ENCODE data around the gene KLF7. TPM values are rescaled to one million over a fixed set of nuclear protein-coding genes. Genes with fewer than 3 reads are reported as not detected.

KLF7 gene
- total RNA-seq, 1 experiment from 2014 or later = 7.3 TPM

DNA sequence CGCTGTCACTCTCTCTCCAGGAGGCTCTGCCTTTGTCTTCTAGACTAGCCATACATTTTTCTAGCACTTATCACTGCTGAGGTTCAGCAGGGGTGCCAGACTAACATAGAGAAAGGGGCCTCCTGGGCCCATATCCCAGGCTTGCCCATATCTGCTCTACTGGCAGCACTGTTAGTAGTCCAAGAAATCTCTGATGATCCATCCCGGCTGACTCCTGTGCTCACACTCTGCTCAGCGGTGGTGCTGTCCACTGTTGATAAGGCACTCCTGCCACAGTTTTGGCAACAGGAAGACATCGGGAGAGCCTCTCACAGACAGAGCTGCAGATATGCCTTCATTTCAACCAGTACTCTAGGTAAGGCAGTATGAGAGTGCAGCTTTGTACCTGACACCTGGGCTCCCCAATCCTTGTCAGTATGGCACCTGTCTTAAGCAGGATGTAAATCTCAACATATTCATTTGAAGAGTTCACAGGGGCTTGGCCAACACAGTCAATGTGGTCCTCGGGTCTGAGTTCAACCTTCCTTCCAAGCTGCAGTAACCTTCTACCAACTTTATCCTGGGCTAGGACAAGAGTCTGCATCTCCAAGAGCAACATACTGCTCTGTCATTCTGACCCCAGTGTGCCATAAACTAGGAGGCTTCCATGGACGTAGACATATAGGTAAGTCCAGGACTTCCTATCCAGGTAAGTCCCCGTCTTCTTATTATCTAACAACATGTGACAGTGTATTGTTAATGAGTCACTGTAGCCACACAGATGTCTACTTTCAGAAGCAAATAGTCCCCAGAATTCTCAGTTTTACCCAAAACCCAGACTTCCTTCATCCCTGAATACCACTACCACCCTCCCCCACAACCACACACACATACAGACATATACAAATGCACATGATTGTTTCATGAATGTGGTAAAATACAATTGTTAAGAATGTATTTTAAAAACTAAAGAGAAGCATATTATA is 16.2 kb downstream of the KLF7 start:
- no peak for DNase-seq (ENCODE audit: low read depth)

DNA sequence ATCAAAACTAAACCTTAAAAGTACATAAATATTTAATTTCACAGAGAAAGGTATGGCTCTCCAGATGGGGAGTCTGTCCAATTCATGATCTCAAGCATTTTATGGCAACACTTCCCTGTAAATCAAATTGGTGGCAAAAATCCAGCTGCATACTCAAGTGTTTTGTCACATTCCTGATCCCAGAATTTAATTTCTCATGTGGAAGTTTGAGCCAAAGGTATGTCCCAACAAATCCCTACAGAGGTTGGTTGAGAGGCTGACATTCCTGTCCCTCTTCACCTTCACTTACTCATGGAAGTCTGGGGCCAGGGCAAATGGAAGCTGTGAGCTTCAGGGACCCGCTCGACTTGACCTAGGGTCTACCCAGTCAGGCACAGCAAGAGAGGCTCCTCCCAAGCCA is 17.7 kb downstream of the KLF7 start:
- DNase-seq (ENCODE audit: low read depth) = peak; percentile 35

GRCh38 chr2:207144173-207144785 is 21.5 kb downstream of the KLF7 start:
- DNase-seq (ENCODE audit: low read depth) = no peak

GRCh38 chr2:207143215-207144172 is 22.3 kb downstream of the KLF7 start:
- peak; percentile 87 for DNase-seq (ENCODE audit: low read depth)

DNA sequence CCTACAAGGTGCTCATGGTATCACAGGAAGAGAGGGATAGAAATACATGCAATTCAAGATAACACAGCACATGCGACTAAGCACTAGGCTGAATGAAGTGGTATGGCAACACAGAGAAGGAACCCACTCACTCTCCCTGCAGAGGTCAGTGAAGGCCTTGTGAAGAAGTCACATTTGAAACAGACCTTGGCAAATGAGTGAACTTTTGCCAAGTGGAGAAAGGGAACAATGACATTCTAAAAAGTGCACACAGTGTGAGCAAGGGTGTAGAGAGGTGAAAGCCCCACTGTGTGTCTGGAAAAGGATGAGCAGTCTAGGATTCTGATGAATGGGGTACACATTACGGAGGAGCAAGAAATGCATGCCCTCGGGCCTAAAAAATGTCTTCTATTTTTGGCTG is 23.3 kb downstream of the KLF7 start:
- DNase-seq (ENCODE audit: low read depth) = peak; percentile 72

- DNase-seq (ENCODE audit: low read depth) = no peak
These were observed 24.4 kb downstream of the KLF7 start for GRCh38 chr2:207141386-207141785.

- DNase-seq (ENCODE audit: low read depth) = no peak
These were observed 25.5 kb downstream of the KLF7 start for GRCh38 chr2:207140265-207140664.

DNA sequence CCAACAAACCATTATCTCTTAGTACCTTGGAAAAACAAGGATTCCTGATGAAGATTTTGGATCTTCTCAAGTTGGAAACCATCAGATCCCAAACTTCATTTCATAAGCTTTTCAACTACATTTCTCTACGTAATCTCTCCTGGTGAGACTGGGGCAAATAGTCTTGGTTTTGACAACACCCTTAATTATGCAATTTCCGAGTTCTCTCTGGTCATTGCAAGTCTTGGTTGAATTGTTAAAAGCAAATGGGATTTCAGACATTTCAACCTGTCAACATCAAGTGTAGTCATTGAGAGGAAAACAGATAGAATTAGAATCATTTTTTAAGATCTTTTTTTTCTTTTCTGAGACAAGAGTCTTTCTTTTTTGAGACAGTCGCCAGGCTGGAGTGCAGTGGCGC is 26.2 kb downstream of the KLF7 start:
- no peak for DNase-seq (ENCODE audit: low read depth)

DNA sequence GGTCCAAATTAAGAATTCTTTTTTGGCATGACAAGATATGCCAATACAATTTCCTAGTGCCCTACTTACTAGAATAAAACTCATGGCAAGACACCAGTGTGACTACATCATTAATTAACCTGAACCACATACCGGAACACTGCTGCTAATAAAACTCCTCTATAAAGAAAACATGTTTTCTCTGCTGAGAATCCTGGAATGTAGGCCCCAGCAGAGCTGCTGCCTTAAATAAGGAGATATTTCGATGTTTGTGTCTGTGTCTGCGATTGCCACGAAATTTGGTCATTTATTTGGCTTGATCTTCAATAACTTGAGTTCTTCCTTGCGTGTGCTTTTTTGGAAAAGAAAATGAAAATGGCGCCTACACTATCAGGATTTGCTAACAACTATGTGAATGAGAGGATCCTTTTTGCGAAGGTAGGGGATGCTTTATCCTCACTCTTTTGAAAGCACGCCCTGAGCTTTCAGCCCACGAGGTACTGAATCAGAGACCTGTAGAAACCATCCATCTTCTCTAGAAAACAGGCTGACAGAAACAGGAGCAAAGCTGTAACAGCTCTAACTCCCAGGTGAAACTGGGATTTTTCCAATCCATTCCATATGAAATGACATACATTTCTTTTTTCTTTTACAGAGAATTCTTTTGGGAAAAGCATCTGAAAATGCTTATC is 27.0 kb downstream of the KLF7 start:
- DNase-seq (ENCODE audit: low read depth) = no peak

GRCh38 chr2:207137596-207138337 is 28.0 kb downstream of the KLF7 start:
- DNase-seq (ENCODE audit: low read depth) = no peak

DNA sequence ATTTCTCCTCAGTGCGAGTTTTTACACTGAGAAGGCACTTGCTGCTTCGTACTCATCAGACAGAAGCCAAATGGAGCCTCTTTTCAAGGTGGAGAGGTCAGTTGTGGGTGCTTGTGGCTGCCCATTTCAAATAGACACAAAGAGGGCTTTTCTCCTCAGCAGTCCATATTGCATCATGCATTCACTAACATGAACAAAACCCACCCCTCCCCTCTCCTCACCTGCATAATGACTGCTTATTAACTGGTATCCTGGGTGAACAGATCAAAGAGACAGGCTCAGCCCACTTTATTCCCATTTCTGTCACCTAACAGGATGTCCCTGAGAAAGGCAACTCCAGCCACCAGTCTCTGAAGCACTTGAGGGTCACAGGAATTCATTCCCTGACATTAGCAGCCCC is 28.9 kb downstream of the KLF7 start:
- no peak for DNase-seq (ENCODE audit: low read depth)

- DNase-seq (ENCODE audit: low read depth) = no peak
These were observed 29.8 kb downstream of the KLF7 start for GRCh38 chr2:207135801-207136457.

DNA sequence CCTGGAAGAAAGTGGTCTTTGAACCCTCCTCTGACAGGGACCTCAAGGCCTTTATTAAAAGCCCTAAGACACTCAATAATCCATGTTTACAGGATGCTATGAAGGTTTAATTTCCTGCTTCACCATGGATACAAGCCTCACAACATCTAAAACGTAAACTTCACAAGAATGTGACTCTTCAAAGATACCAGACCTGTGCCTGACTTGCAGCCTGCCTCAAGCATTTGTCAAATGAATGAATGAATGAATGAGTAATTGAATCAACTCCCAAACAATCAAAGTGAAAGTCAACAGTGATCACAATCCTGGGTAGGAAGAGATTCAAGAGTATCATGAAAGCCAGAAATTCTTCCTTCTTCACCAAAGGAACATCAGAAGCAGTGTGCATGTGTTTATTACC is 30.4 kb downstream of the KLF7 start:
- DNase-seq (ENCODE audit: low read depth) = peak; percentile 23

DNA sequence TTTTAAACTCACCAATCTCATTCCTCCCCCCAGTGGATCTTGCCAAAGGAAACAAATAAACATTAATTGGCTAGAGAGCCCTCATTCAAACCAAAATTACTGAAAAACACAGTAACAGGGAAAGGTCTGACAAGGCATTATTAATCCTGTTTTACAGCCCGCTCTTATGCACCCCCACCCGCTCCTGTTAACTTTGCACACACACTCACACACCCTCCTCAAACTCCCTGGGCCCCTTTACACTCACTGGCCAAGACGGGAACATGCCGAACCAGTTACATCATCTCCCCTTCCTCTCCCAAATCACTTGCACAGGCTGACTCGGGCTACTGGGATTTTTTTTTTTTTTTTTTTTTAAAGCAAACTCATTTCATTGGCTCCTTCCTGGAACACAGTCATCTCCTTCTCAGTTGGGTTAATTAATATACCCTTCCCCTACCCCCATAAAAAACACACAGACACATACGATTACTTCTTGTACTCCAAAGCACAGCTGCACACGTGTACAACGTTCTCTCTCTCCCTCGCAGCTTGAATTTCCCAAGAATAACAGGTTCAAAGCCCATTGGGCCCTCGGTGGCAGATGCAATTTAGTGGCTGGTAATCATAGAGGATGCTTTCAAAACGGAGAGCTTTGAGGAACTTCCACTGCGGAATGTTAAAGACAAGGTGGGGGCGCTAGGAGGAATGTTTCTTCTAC is 31.8 kb downstream of the KLF7 start:
- peak; percentile 74 for DNase-seq (ENCODE audit: low read depth)

DNA sequence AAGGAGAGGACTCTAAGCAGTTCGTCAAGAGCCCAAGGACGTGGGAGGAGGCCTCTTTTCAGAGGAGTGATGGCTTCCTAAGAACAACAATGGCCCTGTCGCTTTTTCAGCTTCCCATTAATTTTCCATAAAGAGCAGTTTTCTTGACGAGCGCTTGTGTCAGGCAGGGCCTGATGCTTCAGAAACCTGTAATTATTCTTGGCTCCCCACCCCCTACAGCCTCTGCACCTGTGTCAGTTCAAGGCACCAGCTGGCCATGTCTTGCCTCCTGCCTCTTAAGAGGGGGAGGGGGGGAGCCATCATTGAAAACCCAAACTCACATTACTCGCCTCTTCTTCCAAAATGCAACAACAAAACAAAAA is 32.3 kb downstream of the KLF7 start:
- DNase-seq (ENCODE audit: low read depth) = no peak

GRCh38 chr2:207132019-207132418 is 33.7 kb downstream of the KLF7 start:
- DNase-seq (ENCODE audit: low read depth) = no peak

- no peak for DNase-seq (ENCODE audit: low read depth)
These were observed 34.2 kb downstream of the KLF7 start for GRCh38 chr2:207131594-207131993.

DNA sequence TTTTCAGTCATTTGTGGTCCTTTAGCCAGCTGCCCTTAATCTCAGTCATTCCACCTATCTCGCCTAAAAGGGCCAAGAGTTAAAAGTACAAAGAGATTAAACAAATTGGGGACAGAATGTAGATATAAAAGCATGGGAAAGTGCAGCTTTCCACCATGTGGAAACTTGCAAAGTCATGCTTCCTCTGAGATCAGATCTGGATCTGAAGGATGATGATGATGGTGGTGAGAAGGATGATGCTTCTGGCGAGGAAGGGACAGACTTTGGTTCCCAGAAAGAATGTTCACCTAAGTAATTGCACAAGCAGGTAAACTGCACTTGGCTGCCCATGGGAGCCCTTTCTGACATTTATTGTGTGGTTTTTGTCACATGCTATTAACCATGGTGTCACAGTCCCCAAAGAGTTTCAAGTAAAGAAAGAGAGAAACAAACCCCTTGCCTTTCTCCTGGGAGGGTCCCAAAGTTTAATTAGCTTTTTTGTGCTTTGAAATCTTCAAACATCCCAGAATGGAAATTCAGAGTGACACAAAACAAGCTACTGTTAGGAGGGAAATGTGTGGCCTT is 34.7 kb downstream of the KLF7 start:
- no peak for DNase-seq (ENCODE audit: low read depth)

DNA sequence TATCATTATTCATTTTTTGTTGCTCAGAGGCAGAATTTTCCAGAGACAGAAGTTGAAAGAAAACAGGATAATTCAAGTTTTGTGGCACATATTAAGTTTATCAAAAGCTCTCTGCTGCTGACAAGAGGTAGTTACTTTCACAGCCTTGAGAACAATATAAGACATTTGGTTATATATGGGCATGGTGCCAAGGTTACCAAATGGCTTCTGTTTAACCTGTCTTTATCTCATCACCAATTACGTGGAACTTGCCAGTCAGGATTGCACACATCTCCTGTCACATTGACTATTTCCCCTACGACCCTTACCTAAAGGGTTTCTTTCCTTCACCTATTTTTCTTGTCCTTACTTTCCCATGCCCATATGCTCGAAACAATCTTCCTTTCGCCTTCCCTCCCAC is 35.9 kb downstream of the KLF7 start:
- DNase-seq (ENCODE audit: low read depth) = no peak

All from RPMI7951 (cell line).